Fibroblast of lung (primary cell): ENCODE results near the gene MINDY1. TPM values are rescaled to one million over a fixed set of nuclear protein-coding genes. Genes with fewer than 3 reads are reported as not detected.

Source experiments
- DNase-seq, 2 donors: peaks; one replicate each; pipeline versions ENCODE4 v3.0.0 to v3.0.0-alpha.2; 2010; ENCODE audit warnings: low read depth in 2 of 2
- H2AFZ ChIP-seq: 2 replicates; pipeline ENCODE4 v1.5.1; 2012; ENCODE audit warnings: low read length, control low read depth, inconsistent platforms
- H3K27ac ChIP-seq: 2 replicates; pipeline ENCODE4 v1.5.1; 2011; ENCODE audit warnings: low read length, control low read depth; ENCODE audit not compliant: insufficient read depth
- H3K27me3 ChIP-seq: 2 replicates; pipeline ENCODE4 v1.5.1; 2011; ENCODE audit warnings: mild to moderate bottlenecking, low read length; ENCODE audit not compliant: control insufficient read depth, insufficient read depth
- H3K36me3 ChIP-seq: 2 replicates; pipeline ENCODE4 v1.5.1; 2011; ENCODE audit warnings: low read length; ENCODE audit not compliant: control insufficient read depth, insufficient read depth
- H3K4me1 ChIP-seq: 2 replicates; pipeline ENCODE4 v1.5.1; 2011; ENCODE audit warnings: low read length; ENCODE audit not compliant: control insufficient read depth, insufficient read depth; ENCODE audit errors: extremely low read depth
- H3K4me2 ChIP-seq: 2 replicates; pipeline ENCODE4 v1.5.1; 2011; ENCODE audit warnings: low read length, control low read depth; ENCODE audit not compliant: insufficient read depth; ENCODE audit errors: extremely low read depth
- H3K4me3 ChIP-seq, 4 experiments: fragments of 200-600 bp in 1 of 4; sonication (generic) in 1 of 4; replicated peaks in 1 of 4; 2 replicates each; pipeline ENCODE4 v1.5.1; 2011 to 2016; ENCODE audit warnings: low read length in 4 of 4, low read depth in 3 of 4, mild to moderate bottlenecking in 3 of 4, control low read depth in 2 of 4, inconsistent platforms in 1 of 4, mixed read lengths in 1 of 4; ENCODE audit not compliant: insufficient read depth in 1 of 4; ENCODE audit errors: control extremely low read depth in 1 of 4
- H3K79me2 ChIP-seq: 2 replicates; pipeline ENCODE4 v1.5.1; 2012; ENCODE audit warnings: mild to moderate bottlenecking, low read length, inconsistent platforms; ENCODE audit not compliant: control insufficient read depth, insufficient read depth
- H3K9ac ChIP-seq: 2 replicates; pipeline ENCODE4 v1.5.1; 2011; ENCODE audit warnings: mild to moderate bottlenecking, low read length, control low read depth; ENCODE audit not compliant: insufficient read depth
- H3K9me3 ChIP-seq: 2 replicates; pipeline ENCODE4 v1.5.1; 2012; ENCODE audit warnings: low read depth, low read length; ENCODE audit not compliant: control insufficient read depth, insufficient read depth
- H4K20me1 ChIP-seq: 2 replicates; pipeline ENCODE4 v1.5.1; 2011; ENCODE audit warnings: low read length; ENCODE audit not compliant: control insufficient read depth, insufficient read depth; ENCODE audit errors: extremely low read depth
- CTCF ChIP-seq, 2 donors: IDR thresholded peaks in 1 of 2; conservative IDR thresholded peaks in 1 of 2; 1 replicate in 1 of 2; 2 replicates in 1 of 2; pipeline ENCODE4 v1.5.1; 2011 to 2012; ENCODE audit warnings: low read length in 2 of 2, control low read depth in 1 of 2, inconsistent platforms in 1 of 2, low read depth in 1 of 2, mild to moderate bottlenecking in 1 of 2
- EZH2 ChIP-seq: IDR thresholded peaks from 2 replicates; pipeline ENCODE4 v1.5.1; 2012; ENCODE audit warnings: low read length, control low read depth, mild to moderate bottlenecking; ENCODE audit errors: missing control alignments
- polyA plus RNA-seq, 2 donors: library from polyadenylated mRNA; depleted of rRNA in 1 of 2; stranded (reverse) in 1 of 2; unstranded in 1 of 2; fragments of >200 nt; gene quantifications; 2 replicates each; pipeline ENCODE4 v1.2.1, GENCODE V29; 2011 to 2012; ENCODE audit warnings: missing spikeins in 1 of 2
- total RNA-seq: library from RNA; depleted of rRNA; stranded (reverse); fragments of >200 nt; gene quantifications from 2 replicates; pipeline ENCODE4 v1.2.1, GENCODE V29; 2014

Gene MINDY1
- total and polyA plus RNA-seq, 2 donors (not counting 1 experiment from before 2014, with no cell fraction given): 11.7 to 17.3 TPM

GRCh38 chr1:151011154-151011850 is 4.6 kb upstream of the MINDY1 start:
- no peaks in the 10 kb centered on the region for H3K27me3 ChIP-seq
- no peak for DNase-seq
- no peaks in the 10 kb centered on the region for H3K79me2 ChIP-seq
- no peaks in the 10 kb centered on the region for H4K20me1 ChIP-seq
- H3K9ac ChIP-seq: no peak overlapping the region
- TF ChIP-seq CTCF (conservative IDR thresholded peaks at IDR 0.05 in 1 of 2, IDR thresholded peaks at IDR 0.05 in 1 of 2; ENCODE audit: low read depth in 1 of 2, low read length in 2 of 2): no peak
- TF ChIP-seq EZH2: no peak
- no peak overlapping the region for H3K4me2 ChIP-seq
- H3K9me3 ChIP-seq: no peaks in the 10 kb centered on the region
- peaks cover 13% of the 10 kb centered on the region for H3K4me1 ChIP-seq
- no peaks in the 10 kb centered on the region for H3K36me3 ChIP-seq
- no peak overlapping the region for H3K27ac ChIP-seq
- no peak overlapping the region for H2AFZ ChIP-seq
- H3K4me3 ChIP-seq: no peak overlapping the region

GRCh38 chr1:151010346-151010726 is 3.6 kb upstream of the MINDY1 start:
- Histone ChIP-seq H3K4me1 (peaks cover 14% of the 10 kb centered on the region), H3K9me3 (no peaks in the 10 kb centered on the region), H3K79me2 (peaks cover 3% of the 10 kb centered on the region), H3K27ac (no peak overlapping the region), H2AFZ (no peak overlapping the region), H3K27me3 (no peaks in the 10 kb centered on the region), H4K20me1 (no peaks in the 10 kb centered on the region), H3K9ac (no peak overlapping the region), H3K4me2 (no peak overlapping the region), H3K36me3 (no peaks in the 10 kb centered on the region), H3K4me3 (no peak overlapping the region)
- DNase-seq: no peak
- TF ChIP-seq CTCF (conservative IDR thresholded peaks at IDR 0.05 in 1 of 2, IDR thresholded peaks at IDR 0.05 in 1 of 2; ENCODE audit: low read depth in 1 of 2, low read length in 2 of 2) (no peak), EZH2 (no peak)

- no peak overlapping the region for H2AFZ ChIP-seq
- H3K9ac ChIP-seq: no peak overlapping the region
- no peaks in the 10 kb centered on the region for H3K27me3 ChIP-seq
- H3K4me3 ChIP-seq: peak overlapping the region in 2 of 4 experiments; percentile 83 to 94
- peak overlapping the region; percentile 94 for H3K27ac ChIP-seq
- peaks cover 3% of the 10 kb centered on the region for H3K79me2 ChIP-seq
- no peak for DNase-seq
- no peak for TF ChIP-seq CTCF (conservative IDR thresholded peaks at IDR 0.05 in 1 of 2, IDR thresholded peaks at IDR 0.05 in 1 of 2; ENCODE audit: low read depth in 1 of 2, low read length in 2 of 2)
- no peak for TF ChIP-seq EZH2
- no peaks in the 10 kb centered on the region for H3K9me3 ChIP-seq
- H3K4me1 ChIP-seq: peaks cover 14% of the 10 kb centered on the region
- H3K36me3 ChIP-seq: no peaks in the 10 kb centered on the region
- H4K20me1 ChIP-seq: no peaks in the 10 kb centered on the region
- H3K4me2 ChIP-seq: peak overlapping the region; percentile 94
Observed at GRCh38 chr1:151009674-151010345, 3.1 kb upstream of the MINDY1 start.
